Spinal cord (tissue), 10 donors: ENCODE measurements around the gene MROH2A. TPM values are rescaled to one million over a fixed set of nuclear protein-coding genes. Genes with fewer than 3 reads are reported as not detected.

Experiments
- DNase-seq, 6 donors: peaks; one replicate each; pipeline versions ENCODE4 v3.0.0 to v3.0.0-alpha.2; 2013 to 2015; ENCODE audit warnings: low spot score in 6 of 6, low read depth in 4 of 6
- H3K27ac ChIP-seq: one replicate; pipeline ENCODE4 v1.5.1; 2013; ENCODE audit warnings: low read depth, low read length, control low read depth
- H3K27me3 ChIP-seq: one replicate; pipeline ENCODE4 v1.6.1; 2013; ENCODE audit warnings: low read length; ENCODE audit not compliant: control insufficient read depth, insufficient read depth
- H3K36me3 ChIP-seq: one replicate; pipeline ENCODE4 v1.6.1; 2013; ENCODE audit warnings: low read length; ENCODE audit not compliant: control insufficient read depth, insufficient read depth
- H3K4me1 ChIP-seq: one replicate; pipeline ENCODE4 v1.6.1; 2013; ENCODE audit warnings: low read length; ENCODE audit not compliant: control insufficient read depth, insufficient read depth
- H3K4me3 ChIP-seq: one replicate; pipeline ENCODE4 v1.5.1; 2013; ENCODE audit warnings: low read depth, low read length, control low read depth
- H3K9me3 ChIP-seq: one replicate; pipeline ENCODE4 v1.6.1; 2013; ENCODE audit warnings: low read length; ENCODE audit not compliant: control insufficient read depth, insufficient read depth
- WGBS: methylation state at CpG from one replicate; pipeline ENCODE4 v1.1.5; 2013; ENCODE audit warnings: missing lambda C conversion rate; ENCODE audit not compliant: insufficient coverage; 5-methylcytosine and 5-hydroxymethylcytosine counted together
- polyA plus RNA-seq, 2 donors: library from polyadenylated mRNA; unstranded; fragments of 120-200 nt; gene quantifications; one replicate each; pipeline ENCODE4 v1.2.1, GENCODE V29; 2013; ENCODE audit not compliant: insufficient read length in 2 of 2
- total RNA-seq, 2 donors: library from RNA; depleted of rRNA in 1 of 2; stranded (reverse); fragments of 120-200 nt in 1 of 2; fragments of >200 nt in 1 of 2; gene quantifications; one replicate each; pipeline versions ENCODE4 v1.2.3 to v1.2.4, GENCODE V29; 2013 to 2014
- donor health status: healthy.

MROH2A gene
- total and polyA plus RNA-seq, 4 donors: under 0.01 to 0.12 TPM; not detected in 2

GRCh38 chr2:233817361-233817911 is 39.3 kb downstream of the MROH2A start:
- 87% methylated on average over 3 of the region's 3 CpGs for WGBS
- Histone ChIP-seq H3K9me3 (no peaks in the 10 kb centered on the region), H3K27ac (no peak overlapping the region), H3K36me3 (no peaks in the 10 kb centered on the region), H3K27me3 (no peaks in the 10 kb centered on the region), H3K4me1 (peaks cover 5% of the 10 kb centered on the region), H3K4me3 (no peak overlapping the region)
- DNase-seq: no peak

GRCh38 chr2:233817995-233818638 is 40.0 kb downstream of the MROH2A start:
- Histone ChIP-seq H3K9me3 (no peaks in the 10 kb centered on the region), H3K36me3 (no peaks in the 10 kb centered on the region), H3K4me3 (no peak overlapping the region), H3K27ac (no peak overlapping the region), H3K4me1 (peaks cover 5% of the 10 kb centered on the region), H3K27me3 (no peaks in the 10 kb centered on the region)
- DNase-seq: no peak
- 94% methylated on average over 11 of the region's 11 CpGs for WGBS

- DNase-seq: no peak
- no peak overlapping the region for H3K27ac ChIP-seq
- H3K27me3 ChIP-seq: no peaks in the 10 kb centered on the region
- no peak overlapping the region for H3K4me3 ChIP-seq
- H3K9me3 ChIP-seq: no peaks in the 10 kb centered on the region
- no peaks in the 10 kb centered on the region for H3K36me3 ChIP-seq
- 81% methylated on average over 12 of the region's 17 CpGs for whole genome bisulfite sequencing
- H3K4me1 ChIP-seq: peaks cover 5% of the 10 kb centered on the region
Measured at GRCh38 chr2:233818639-233819621, 40.8 kb downstream of the MROH2A start.

GRCh38 chr2:233819884-233820773 is 42.0 kb downstream of the MROH2A start:
- Histone ChIP-seq H3K27ac (no peak overlapping the region), H3K9me3 (no peaks in the 10 kb centered on the region), H3K27me3 (no peaks in the 10 kb centered on the region), H3K36me3 (no peaks in the 10 kb centered on the region), H3K4me3 (no peak overlapping the region), H3K4me1 (peaks cover 5% of the 10 kb centered on the region)
- WGBS: 90% methylated on average over 16 of the region's 18 CpGs
- no peak for DNase-seq

GRCh38 chr2:233820774-233821105 is 42.6 kb downstream of the MROH2A start:
- Histone ChIP-seq H3K9me3 (no peaks in the 10 kb centered on the region), H3K27ac (no peak overlapping the region), H3K27me3 (no peaks in the 10 kb centered on the region), H3K4me3 (no peak overlapping the region), H3K36me3 (no peaks in the 10 kb centered on the region), H3K4me1 (peaks cover 5% of the 10 kb centered on the region)
- DNase-seq: no peak
- WGBS: 61% methylated on average over 3 of the region's 6 CpGs

GRCh38 chr2:233821196-233821595 is 43.1 kb downstream of the MROH2A start:
- H3K27ac ChIP-seq: no peak overlapping the region
- no peak overlapping the region for H3K4me3 ChIP-seq
- H3K27me3 ChIP-seq: no peaks in the 10 kb centered on the region
- H3K9me3 ChIP-seq: no peaks in the 10 kb centered on the region
- WGBS: 100% methylated on average over 1 of the region's 3 CpGs
- peaks cover 5% of the 10 kb centered on the region for H3K4me1 ChIP-seq
- DNase-seq: no peak
- no peaks in the 10 kb centered on the region for H3K36me3 ChIP-seq

GRCh38 chr2:233821709-233822100 is 43.6 kb downstream of the MROH2A start:
- no peak for DNase-seq
- H3K27me3 ChIP-seq: no peaks in the 10 kb centered on the region
- peaks cover 3% of the 10 kb centered on the region for H3K9me3 ChIP-seq
- no peak overlapping the region for H3K4me3 ChIP-seq
- H3K27ac ChIP-seq: no peak overlapping the region
- no peaks in the 10 kb centered on the region for H3K36me3 ChIP-seq
- H3K4me1 ChIP-seq: peaks cover 1% of the 10 kb centered on the region
- 92% methylated on average over 8 of the region's 8 CpGs for WGBS

GRCh38 chr2:233822101-233822771 is 44.1 kb downstream of the MROH2A start:
- H3K36me3 ChIP-seq: no peaks in the 10 kb centered on the region
- WGBS: 94% methylated on average over 21 of the region's 21 CpGs
- H3K4me1 ChIP-seq: no peaks in the 10 kb centered on the region
- H3K27me3 ChIP-seq: no peaks in the 10 kb centered on the region
- no peak for DNase-seq
- no peak overlapping the region for H3K27ac ChIP-seq
- H3K4me3 ChIP-seq: no peak overlapping the region
- H3K9me3 ChIP-seq: peaks cover 3% of the 10 kb centered on the region
